Islet of Langerhans (tissue), 1 donor: Measurements from ENCODE around the gene PIGV.
"Not testable (repeated sequence)": the region's sequence is repeated elsewhere in the genome, so short reads cannot be mapped to it uniquely, and the experiment has no call there.

ENCODE experiments used
- FAIRE-seq: peaks from one replicate; lab custom pipeline; 2011; peaks lifted over from hg19 to GRCh38; lab: Jason Lieb, UNC

Gene PIGV

DNA sequence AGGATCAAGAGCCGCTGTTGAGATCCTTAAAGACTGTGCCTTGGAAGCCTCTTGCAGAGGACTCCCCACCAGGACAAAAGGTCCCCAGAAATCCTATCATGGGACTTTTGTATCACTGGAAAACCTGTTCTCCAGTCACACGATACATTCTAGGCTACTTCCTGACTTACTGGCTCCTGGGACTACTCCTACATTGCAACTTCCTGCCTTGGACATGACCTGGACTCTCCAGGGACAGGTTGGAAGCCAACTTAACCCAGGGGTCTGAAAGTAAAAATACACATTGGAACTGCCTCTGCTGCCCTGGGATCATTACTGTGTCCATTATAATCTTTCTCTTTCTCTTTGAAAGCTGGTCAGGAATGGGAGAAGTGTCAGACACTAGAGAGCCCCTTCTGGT is 9.9 kb downstream of the PIGV start:
- no peak for FAIRE-seq

DNA sequence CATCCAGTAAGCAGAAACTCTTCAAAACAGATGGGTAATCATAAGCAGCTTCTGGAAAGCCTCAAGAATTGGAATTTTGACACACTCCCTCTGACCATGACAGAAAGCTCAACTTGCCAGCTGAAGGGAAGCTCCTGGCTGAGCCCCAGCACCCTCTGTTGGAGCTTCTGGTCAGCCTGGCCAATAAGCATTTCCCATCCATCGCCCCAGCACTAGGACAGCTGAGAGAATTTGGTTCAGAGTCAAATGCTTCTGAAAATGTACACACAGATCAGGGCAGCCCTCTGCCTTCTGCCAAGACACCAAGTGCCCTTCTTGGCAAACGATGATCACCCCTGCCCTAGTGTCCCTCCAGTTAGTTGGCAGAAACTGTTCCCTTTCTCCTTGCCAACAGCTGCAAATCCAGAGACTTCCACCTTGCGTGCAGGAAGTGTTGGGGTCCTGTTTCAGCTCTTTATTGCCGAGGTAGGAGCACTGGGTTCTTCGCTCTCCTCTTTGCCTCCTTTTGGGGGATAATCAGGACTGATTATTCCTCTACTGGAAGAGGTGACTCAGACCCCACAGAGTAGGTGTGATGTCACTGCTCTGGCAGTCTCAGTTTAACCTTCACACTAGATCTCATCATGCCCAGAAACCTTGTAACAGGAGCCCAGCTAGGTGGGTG is 11.9 kb downstream of the PIGV start:
- FAIRE-seq: no peak

DNA sequence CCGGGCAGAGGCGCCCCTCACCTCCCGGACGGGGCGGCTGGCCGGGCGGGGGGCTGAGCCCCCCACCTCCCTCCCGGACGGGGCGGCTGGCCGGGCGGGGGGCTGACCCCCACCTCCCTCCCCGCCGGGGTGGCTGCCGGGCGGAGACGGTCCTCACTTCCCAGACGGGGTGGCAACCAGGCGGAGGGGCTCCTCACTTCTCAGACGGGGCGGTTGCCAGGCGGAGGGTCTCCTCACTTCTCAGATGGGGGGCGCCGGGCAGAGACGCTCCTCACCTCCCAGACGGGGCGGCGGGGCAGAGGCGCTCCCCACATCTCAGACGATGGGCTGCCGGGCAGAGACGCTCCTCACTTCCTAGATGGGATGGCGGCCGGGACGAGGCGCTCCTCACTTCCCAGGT is 16.2 kb downstream of the PIGV start:
- not testable (repeated sequence) for FAIRE-seq

DNA sequence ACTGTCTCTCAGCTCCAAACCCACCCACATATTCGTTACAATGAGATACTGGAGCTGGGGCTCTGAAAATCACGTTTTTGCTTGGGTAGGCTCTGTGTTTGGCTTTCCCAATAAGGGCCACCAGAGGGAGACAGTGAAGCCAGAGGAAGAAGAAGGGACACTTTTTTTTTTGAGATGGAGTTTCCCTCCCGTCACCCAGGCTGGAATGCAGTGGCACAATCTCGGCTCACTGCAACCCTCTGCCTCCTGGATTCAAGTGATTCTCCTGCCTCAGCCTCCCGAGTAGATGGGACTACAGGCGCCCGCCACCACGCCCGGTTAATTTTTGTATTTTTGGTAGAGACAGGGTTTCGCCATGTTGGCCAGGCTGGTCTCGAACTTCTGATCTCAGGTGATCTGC is 22.4 kb downstream of the PIGV start:
- not testable (repeated sequence) for FAIRE-seq

DNA sequence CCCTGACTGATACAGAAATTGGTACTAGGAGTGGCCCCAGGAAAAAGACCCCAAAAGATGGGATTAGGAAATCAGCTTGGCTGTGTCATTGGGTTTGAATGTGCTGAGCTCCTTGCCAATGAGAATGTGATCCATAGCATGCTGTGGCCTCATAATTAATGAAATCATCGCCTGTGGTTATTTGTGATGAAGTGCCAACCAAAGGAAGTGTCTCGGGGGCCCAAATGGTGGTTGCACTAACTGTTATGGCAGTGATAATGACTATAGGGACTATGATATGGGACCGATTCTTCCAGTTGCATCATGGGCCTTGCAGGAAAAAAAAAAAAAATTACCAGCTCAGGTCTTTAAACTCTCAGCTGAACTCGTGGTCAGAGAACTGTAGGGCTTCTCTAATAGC is 23.3 kb downstream of the PIGV start:
- FAIRE-seq: no peak

DNA sequence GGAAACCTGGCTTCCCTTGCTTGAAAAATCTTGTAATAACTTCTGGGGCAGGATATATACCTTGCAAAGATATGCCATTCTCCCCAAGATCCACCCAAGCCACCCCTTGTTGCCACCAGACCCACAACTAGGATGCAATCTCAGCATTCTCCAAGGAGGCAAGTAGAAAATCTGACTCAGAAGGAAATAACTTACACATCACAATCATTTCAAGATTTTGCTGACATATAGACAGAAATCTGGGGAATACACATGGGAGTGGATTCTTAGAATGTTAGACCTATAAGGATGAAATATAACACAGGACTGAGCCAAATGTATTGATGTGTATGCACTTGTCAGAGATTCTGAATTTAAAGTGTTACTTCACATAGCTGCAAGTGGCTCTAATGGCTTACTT is 24.0 kb downstream of the PIGV start:
- no peak for FAIRE-seq

DNA sequence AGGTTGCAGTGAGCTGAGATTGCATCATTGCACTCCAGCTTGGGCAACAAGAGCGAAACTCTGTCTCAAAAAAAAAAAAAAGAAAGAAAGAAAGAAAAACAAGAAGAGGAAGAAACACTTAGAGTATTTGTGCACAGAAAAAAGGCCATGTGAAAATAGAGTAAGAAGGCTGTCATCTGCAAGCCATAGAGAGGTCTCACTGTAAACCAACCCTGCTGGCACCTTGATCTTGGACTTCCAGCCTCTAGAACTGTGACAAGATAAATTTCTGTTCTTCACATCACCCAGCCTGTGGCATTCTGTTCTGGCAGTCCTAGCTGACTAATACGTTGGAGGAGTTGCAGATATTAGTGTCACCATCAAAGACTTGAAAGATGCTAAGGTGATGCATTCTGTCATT is 26.6 kb downstream of the PIGV start:
- FAIRE-seq: no peak

DNA sequence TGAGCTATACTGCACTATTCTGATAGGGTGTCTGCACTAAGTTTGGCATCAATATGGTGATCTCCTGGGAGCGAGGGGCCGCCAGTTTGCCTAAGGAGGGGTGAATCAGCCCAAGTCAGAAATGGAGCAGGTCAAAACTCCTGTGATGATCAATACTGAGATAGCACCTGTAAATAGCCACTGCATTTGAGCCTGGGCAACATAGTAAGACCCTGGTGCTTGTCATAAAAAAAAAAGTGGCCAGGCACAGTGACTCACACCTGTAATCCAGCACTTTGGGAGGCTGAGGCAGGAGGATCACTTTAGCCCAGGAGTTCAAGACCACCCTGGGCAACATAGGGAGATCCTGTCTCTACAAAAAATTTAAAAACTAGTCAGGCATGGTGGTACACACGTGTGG is 27.1 kb downstream of the PIGV start:
- FAIRE-seq: no peak

DNA sequence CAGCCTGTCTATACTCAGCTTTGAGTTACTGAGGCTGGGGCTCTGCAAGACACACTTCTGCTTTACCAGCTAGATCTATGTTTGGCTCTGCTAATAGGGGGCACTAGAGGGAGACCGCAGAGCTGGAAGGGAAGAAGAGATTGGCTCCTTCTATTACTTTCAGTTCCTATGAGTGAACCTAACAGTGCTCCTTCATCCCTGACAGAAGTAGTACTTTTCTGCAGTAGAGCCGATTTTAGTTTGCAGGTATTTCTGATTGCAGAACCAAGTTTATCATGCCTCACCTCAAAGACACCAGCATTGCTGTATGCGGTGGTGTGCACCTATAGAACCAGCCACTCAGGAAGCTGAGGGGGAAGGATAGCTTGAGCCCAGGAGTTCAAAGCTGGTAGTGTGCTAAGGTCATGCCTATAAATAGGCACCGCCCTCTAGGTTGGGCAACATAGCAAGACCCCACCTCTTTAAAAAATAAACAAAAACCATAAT is 33.1 kb downstream of the PIGV start:
- no peak for FAIRE-seq

DNA sequence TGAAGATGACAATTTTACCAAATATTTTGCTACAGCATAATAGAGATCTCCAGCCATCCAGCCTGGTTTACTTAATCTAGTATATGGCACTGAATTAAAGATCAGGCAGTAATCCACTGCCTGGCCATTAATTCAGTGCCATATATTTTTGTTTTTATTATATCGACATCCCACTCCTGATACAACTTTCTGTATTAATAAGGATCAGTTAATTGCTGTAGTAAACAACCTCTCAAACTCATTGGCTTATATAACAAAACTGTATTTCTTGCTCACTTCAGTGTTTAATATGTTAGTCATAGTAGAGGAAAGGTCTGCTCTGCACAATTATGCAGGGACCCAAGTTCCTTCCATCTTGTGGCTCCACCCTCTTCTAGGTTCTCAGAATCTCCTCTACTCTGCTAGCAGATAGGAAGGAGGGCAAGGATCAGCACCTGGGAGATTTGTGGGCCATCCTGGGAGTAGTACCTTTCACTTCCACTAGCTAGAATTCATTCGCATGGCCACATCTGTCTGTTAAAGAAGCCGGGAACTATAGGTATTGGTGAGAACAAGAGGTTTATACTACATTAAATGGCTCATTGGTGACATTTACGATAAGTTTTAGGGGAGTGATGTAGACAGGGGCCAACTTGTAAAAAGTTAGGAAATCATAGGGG is 35.1 kb downstream of the PIGV start:
- FAIRE-seq: no peak

DNA sequence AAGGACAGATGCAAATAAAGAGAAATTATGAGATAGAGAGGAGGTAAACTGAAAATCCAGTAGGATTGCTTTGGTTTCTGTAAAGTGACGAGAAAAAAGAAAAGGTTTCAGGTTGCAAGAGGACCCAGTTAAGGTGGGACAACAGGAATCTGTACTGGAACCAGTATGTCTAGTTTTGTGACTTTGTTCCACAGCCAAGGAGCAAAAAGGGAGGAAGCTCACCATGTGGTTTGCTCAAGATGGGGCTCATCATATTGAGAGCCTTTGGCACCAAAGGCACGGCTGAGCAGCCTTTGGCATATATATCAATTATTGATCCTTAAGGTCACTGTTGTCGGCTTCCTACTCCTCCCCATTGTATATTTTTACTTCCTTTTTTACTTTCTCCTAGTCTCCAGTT is 37.0 kb downstream of the PIGV start:
- no peak for FAIRE-seq

DNA sequence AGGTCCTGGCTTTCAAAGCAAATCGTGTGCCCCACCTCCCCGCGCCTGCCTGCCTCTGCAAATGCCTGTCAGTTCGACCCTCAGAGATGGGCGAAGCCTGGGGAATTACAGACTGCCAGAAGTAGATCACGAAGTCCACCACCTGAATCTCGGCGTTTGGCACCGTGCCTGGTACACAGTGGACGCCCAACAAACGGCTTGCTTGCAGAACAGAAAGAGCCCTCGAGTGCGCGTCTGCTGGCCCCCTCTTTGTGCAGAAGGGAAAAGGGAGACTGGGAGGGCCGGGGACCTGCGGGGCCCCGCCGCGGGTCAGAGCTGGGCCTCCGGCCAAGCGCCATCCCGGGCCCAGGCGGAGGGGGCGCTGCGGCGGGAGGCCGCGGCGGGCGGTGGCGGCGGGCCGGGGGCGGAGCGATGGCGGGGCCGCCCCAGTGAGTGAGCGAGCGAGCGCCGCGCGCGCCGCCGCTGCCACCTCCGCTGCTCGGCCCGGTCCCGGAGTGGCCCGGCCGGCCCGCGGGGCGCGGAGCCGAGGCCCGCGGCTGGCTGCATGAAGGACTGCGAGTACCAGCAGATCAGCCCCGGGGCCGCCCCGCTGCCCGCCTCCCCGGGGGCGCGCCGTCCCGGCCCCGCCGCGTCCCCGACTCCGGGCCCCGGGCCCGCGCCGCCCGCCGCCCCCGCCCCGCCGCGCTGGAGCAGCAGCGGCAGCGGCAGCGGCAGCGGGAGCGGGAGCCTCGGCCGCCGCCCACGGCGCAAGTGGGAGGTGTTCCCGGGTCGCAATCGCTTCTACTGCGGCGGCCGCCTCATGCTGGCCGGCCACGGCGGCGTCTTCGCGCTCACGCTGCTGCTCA is 38.7 kb downstream of the PIGV start, which contains the start of gene ZDHHC18:
Gene ZDHHC18 (plus strand): TSS at position 428 of the 845 bp plus-strand sequence. CDS start 117 bp downstream, at position 545.
- FAIRE-seq: no peak

DNA sequence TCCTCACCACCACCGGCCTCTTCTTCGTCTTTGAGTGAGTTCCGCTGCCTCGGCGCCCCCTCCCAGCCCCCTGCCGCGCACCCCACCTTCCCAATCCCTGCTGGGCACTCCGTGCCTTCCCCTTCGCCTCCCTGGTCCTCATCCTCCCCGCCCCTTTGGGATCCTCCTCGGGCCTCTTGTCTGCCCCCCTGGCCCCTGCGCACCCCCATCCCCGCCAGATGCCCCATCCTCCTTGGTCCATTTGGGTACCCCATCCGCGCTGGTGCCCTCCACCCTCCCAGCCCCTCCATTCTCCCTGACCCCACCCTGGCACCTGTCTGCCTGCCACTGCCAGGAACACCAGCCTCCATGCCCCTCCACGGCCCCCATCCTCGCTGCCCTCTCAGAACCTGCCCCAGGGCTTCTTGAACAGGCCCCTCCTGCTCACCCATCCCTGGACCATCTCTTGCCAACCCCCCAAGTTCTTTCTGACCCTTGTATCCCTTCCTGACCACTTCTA is 39.4 kb downstream of the PIGV start:
- no peak for FAIRE-seq

DNA sequence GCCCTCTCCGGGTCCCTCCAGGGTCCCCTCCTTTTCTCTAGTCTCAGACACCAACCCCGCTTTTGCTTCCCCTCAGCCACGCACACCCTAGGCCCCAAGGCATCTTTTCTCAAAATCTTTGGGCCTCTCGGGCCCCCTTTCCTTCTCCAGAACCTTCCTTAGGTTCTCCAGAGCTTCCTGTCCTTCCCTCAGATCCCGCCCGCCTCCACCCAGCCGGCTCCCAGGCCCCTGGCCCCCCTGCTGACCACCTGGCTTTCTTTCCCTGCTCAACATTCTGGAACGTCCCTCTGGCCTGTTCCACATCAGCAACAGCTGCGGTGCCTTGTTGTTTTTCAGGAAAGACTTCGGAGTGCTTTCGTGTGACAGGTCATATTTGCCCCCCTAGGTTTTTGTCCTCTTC is 39.9 kb downstream of the PIGV start:
- no peak for FAIRE-seq

DNA sequence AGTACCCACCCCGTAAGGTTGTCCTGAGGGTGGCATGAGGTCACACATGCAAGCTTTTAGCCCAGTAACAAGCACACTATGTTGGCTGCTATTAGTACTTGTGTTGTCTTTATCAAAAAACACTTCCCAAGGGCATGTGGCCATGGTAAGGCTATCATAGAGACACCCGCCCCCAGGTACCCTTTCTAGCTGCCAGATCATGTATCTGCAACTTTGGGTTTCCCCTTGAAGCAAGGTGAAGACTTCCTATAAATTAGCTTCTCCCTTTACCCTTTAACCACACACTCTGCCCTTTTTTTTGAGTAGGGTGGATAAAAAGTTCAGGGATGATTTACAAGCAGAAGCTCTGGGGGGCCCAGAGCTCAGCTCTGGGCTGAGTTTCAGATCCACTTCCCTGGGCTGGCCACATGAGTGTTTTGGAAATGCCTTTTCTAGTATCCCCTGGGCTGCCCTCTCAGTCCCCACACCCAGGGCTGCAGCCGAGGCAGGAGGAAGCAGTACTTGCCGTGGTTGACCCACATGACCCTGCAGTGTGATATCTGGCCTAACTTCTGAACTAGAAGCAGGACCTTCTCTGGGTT is 40.8 kb downstream of the PIGV start:
- no peak for FAIRE-seq

DNA sequence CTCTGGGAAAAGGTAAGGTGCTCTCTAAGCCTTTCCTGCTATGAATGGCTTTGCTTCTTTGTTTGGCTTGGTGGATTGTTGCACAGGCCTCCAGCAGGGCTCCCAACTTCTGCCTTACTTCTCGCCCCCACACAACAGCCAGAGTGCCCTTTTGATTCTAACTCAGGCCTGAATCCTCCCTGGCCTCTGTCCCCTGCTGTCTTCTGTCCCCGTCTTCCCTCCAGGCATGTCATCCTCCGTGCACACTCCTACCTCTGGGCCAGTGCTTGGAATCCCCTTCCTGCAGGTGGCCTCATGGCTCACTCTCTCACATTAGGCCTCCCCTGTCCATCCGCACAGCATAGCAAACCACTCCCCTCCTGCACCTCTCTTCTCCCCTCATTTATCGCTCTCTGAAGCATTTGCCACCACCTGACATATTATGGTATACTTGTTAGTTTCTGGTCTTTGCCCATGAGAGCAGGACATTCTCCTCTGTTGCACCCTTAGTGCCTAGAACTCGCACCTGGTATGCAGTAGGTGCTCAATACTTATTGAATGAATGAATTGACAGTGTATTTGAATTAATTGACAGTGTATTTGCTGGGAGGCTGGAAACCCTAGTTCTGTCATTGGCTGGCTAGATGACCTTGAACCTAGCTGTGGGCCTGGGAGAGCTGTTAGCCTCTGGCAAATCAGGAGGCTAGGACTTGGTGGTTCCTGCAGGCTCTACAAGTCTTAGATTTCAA is 41.6 kb downstream of the PIGV start:
- no peak for FAIRE-seq

DNA sequence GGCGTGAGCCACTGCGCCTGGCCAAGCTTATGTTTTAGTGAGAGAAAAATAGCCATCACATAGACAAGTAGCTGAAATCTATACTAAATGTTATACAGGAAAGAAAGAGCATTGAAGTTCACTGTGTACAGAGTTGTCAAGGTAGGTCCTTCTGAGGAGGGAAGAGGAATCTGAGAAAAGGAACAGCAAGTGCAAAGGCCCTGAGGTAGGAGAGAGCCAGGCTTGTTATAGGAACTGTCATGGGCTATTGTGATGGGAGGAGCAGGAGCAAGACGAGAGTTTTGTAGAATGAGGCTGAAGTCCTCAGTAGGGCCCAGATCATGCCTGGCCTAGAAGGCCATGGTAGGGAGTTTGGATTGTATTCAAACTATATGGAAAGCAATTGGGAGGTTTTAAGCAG is 43.3 kb downstream of the PIGV start:
- FAIRE-seq: no peak

DNA sequence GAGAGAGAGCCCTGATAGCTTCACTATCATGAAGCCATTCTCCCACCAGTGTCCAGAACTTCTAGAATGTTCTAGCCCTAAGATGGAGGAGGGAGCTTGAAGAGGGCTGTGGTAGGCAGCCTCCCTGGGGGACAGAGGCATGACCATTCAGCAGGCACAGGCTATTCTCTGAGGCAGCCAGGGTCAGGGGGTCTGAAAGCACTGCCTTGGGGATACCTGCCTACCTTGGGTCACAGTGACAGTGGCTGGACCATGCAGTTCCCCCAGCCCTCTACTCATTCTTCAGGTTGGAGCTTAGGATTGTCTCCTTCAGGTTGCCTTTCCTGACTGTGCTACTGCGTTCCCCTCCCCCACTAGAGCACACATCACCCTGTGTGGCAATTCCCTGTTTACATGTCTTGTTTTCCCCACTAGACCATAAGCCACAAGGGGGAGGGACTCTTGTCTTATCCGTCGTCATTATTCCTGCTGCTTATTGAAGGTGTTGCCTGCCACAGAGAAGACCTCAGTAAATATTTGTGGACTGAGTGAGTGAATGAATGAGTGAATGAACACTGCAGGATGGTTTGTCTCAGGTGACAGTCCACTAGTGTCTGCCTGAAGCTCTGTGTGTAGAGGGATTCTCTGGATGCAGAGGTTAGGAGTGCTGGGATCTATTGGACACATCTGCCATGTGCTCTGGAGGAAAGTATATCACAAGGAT is 43.9 kb downstream of the PIGV start:
- no peak for FAIRE-seq

DNA sequence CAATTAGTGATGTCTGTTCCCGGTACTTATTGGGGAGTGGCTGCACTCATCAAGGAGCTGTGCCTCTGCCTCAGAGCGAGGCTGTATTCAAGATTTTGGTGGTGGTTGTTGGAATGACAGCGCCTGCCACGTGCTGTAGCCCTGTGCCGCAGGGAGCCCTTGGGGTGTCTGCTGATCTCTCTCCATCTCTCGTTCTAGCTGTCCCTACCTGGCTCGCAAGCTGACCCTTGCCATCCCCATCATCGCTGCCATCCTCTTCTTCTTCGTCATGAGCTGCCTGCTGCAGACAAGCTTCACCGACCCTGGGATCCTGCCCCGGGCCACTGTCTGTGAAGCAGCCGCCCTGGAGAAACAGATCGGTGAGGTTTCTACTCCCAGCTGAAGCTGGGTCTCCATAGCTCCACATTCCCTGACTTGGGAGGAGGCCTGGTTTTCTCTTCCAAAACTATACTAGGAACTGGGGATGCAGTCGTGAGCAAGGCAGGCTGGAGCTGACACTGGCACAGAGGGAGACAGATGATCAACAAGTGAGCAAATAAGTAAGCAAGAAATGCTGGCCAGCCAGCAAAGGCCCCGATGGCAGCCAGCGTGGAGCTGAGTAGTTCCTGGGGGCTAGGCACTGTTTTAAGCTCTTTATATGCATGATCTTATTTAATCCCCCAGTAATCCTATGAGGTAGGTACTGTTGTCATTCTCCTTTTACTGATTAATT is 44.7 kb downstream of the PIGV start:
- no peak for FAIRE-seq
